ENCODE data around the gene ACP5. TPM values are rescaled to one million over a fixed set of nuclear protein-coding genes. Genes with fewer than 3 reads are reported as not detected.

The ACP5 gene
- total and polyA plus RNA-seq, 2 of the 8 experiments (the other 6 are each of a cell fraction or from before 2014, with no cell fraction given), result 9.0 to 14.3 TPM

DNA sequence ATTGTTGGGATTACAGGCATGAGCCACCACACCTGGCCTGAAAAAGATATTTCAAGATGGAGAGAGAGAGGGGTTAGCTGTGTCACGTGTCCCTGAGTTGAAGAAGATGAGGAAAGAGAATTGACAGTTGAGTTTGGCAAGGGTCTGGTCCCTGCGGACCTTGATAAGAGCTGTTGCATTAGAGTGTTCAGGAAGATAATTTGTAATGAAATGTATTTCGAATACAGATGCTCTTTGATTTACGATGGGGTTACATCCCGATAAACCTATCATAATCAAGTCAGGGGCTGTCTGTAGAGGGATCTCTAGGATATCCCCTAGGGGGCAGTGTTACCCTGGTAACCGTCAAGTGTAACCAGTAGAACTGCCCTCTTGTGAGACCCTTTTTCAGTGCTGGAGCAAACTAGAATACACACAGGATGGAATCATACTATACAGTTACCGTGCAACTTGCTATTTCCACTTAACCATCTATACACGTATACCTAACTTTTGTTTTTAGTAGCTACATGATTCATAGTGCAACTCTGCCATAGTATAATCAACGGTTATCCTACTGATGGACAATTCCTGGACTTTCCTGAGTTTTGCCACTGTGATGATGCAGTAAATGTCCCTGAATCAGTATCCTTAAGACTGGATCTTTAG, 16.9 kb downstream of the ACP5 start:
- Histone ChIP-seq H2BK15ac (ENCODE audit: low read length) (no peak overlapping the region), H3K27ac (ENCODE audit: low read depth, low read length) (no peak overlapping the region), H4K5ac (ENCODE audit: insufficient read length, low read depth, low read length) (no peak overlapping the region), H2BK120ac (replicated peaks; ENCODE audit: low read depth, low read length) (no peak overlapping the region), H3K4me3 (ENCODE audit: extremely low read depth in 1 of 4, insufficient read depth in 2 of 4, low read depth in 3 of 4, low read length in 4 of 4) (0 out of 8 replicates have a peak overlapping the region, but pooled peaks of 1 of the 4 experiments have one; percentile 82), H3K79me2 (ENCODE audit: control insufficient read depth in 1 of 2, insufficient read depth in 2 of 2, low read length in 2 of 2) (peaks cover 4 to 30% of the 10 kb centered on the region in 2 experiments; a peak in 3 of 4 replicates), H3K23ac (ENCODE audit: insufficient read length) (no peak overlapping the region), H3K23me2 (ENCODE audit: low read depth, low read length) (peaks cover 7% of the 10 kb centered on the region; the same call in 1 of the 2 replicates), H3K9ac (replicated peaks in 1 of 4; ENCODE audit: extremely low read depth in 1 of 4, low read depth in 3 of 4, low read length in 3 of 4) (no peak overlapping the region), H3K18ac (ENCODE audit: extremely low read depth, low read length) (no peak overlapping the region), H2BK20ac (ENCODE audit: low read length) (no peak overlapping the region), H4K20me1 (replicated peaks in 1 of 2; ENCODE audit: control insufficient read depth in 1 of 2, insufficient read depth in 2 of 2, low read length in 2 of 2) (peaks cover 0 to 9% of the 10 kb centered on the region in 2 experiments), H3K4me1 (replicated peaks in 1 of 4; ENCODE audit: control insufficient read depth in 3 of 4, insufficient read depth in 4 of 4, low read length in 3 of 4) (peaks cover 0 to 3% (median 0%) of the 10 kb centered on the region in 4 experiments; a peak in 4 of 7 replicates), H3K27me3 (replicated peaks in 1 of 4; ENCODE audit: control insufficient read depth in 3 of 4, extremely low read depth in 1 of 4, insufficient read depth in 3 of 4, low read length in 3 of 4) (no peaks in the 10 kb centered on the region), H3K14ac (ENCODE audit: insufficient read length) (no peak overlapping the region), H4K8ac (ENCODE audit: extremely low read depth, insufficient read depth, low read length) (no peak overlapping the region), H3K56ac (replicated peaks; ENCODE audit: insufficient read length, low read depth, low read length) (no peak overlapping the region), H3K4ac (replicated peaks; ENCODE audit: insufficient read length, low read depth, low read length) (no peak overlapping the region), H2AFZ (ENCODE audit: low read length) (no peak overlapping the region), H2AK5ac (ENCODE audit: low read depth, low read length) (no peak overlapping the region), H2BK5ac (ENCODE audit: low read depth, low read length) (no peak overlapping the region), H3K4me2 (ENCODE audit: insufficient read depth in 1 of 2, low read depth in 2 of 2, low read length in 2 of 2) (peak overlapping the region; percentile 47 to 87; a peak in 1 of 4 replicates), H2BK12ac (ENCODE audit: low read depth, low read length) (no peak overlapping the region), H3K79me1 (ENCODE audit: low read depth, low read length) (peaks cover 12% of the 10 kb centered on the region), H3K36me3 (ENCODE audit: control insufficient read depth in 2 of 4, insufficient read depth in 4 of 4, low read length in 3 of 4) (no peaks in the 10 kb centered on the region; a peak in 1 of 8 replicates), H3K9me3 (ENCODE audit: insufficient read depth in 2 of 2, low read depth in 1 of 2, low read length in 1 of 2) (no peaks in the 10 kb centered on the region), H4K91ac (replicated peaks; ENCODE audit: insufficient read length, low read length) (no peak overlapping the region)
- ChIA-PET POLR2A (ENCODE audit: partially characterized antibody) (interaction anchor here (1.0 to 2.5 kb wide), 3 partner anchors 9 to 20 kb away, joined by 5 to 8 read pairs (median 5); no protein-coding TSS in a partner anchor), CTCF (ENCODE audit: partially characterized antibody) (interaction anchor here (0.8 to 3.2 kb wide), 17 partner anchors 8 to 77 kb away, joined by 3 to 24 read pairs (median 4); no protein-coding TSS in a partner anchor)
- FAIRE-seq (no peak), DNase-seq (ENCODE audit: low read depth in 1 of 2, low spot score in 2 of 2) (peak in 1 of 2 experiments; percentile 65)
- WGBS, 2 experiments (ENCODE audit: extremely low coverage in 1 of 2, insufficient coverage in 1 of 2, insufficient read length in 1 of 2, insufficient replicate concordance in 2 of 2, low coverage in 1 of 2, low lambda C conversion rate in 2 of 2, missing lambda C conversion rate in 1 of 2), result 36% methylated on average over 9 of the region's 9 CpGs; no CpG with 5 or more reads in 1 of the 2 experiments
- TF ChIP-seq CEBPB (IDR thresholded peaks at IDR 0.05; ENCODE audit: low read depth, low read length), result no peak
- no peak for TF ChIP-seq EP300 (IDR thresholded peaks at IDR 0.05; ENCODE audit: borderline replicate concordance in 1 of 2, low read depth in 2 of 2, low read length in 2 of 2)
- peak; percentile 8 to 85 (median 85) for TF ChIP-seq CTCF (IDR thresholded peaks at IDR 0.05; ENCODE audit: control extremely low read depth in 1 of 3, insufficient read depth in 1 of 3, low read depth in 1 of 3, low read length in 3 of 3)
- peak; percentile 83 to 89 for TF ChIP-seq RAD21 (IDR thresholded peaks at IDR 0.05 in 1 of 2, conservative IDR thresholded peaks at IDR 0.05 in 1 of 2; ENCODE audit: low read depth in 2 of 2, low read length in 2 of 2)
- no peak for TF ChIP-seq POU5F1 (IDR thresholded peaks at IDR 0.05; ENCODE audit: low read depth, low read length)
- TF ChIP-seq JUND (IDR thresholded peaks at IDR 0.05; ENCODE audit: low read length), result no peak
- no peak for TF ChIP-seq KDM5A (IDR thresholded peaks at IDR 0.05; ENCODE audit: low read length)
- no peak for TF ChIP-seq ASH2L (IDR thresholded peaks at IDR 0.05; ENCODE audit: low read length)
- TF ChIP-seq TBP (IDR thresholded peaks at IDR 0.05; ENCODE audit: low read depth, low read length), result no peak

Measured in H1 (cell line).